HEK293T (cell line): ENCODE data around the gene DDX19B.

Experiments
- BHLHE40 ChIP-seq: fragments of 450-650 bp; IDR thresholded peaks from 2 replicates; pipeline ENCODE4 v1.6.1; 2016; ENCODE audit warnings: mild to moderate bottlenecking, moderate library complexity, borderline replicate concordance
- ELF4 ChIP-seq: fragments of 450-650 bp; IDR thresholded peaks from 2 replicates; pipeline ENCODE4 v1.6.1; 2017; ENCODE audit warnings: antibody characterized with exemption
- FOXM1 ChIP-seq: fragments of 450-650 bp; IDR thresholded peaks from 2 replicates; pipeline ENCODE4 v1.6.1; 2017; ENCODE audit warnings: mild to moderate bottlenecking, borderline replicate concordance
- SP1 ChIP-seq: fragments of 450-650 bp; IDR thresholded peaks from 2 replicates; pipeline ENCODE4 v1.6.1; 2017

GRCh38 chr16:70370924-70371323, 71.9 kb downstream of the DDX19B start:
- TF ChIP-seq SP1 = no peak
- TF ChIP-seq FOXM1 = no peak
- TF ChIP-seq ELF4 = no peak
- no peak for TF ChIP-seq BHLHE40
